HG03108 (cell line): ENCODE results near the gene AGAP1.
"Not testable (repeated sequence)": the region's sequence is repeated elsewhere in the genome, so short reads cannot be mapped to it uniquely, and the experiment has no call there.

Experiments
- ATAC-seq: cut with Tn5 transposase; IDR thresholded peaks from one replicate; pipeline ENCODE4 v1.9.1; 2021; ENCODE audit warnings: moderate library complexity; ENCODE audit not compliant: unreplicated experiment

Gene AGAP1

GRCh38 chr2:236073246-236073645 is 579.4 kb downstream of the AGAP1 start:
- ATAC-seq = no peak

GRCh38 chr2:236073867-236074655 is 580.2 kb downstream of the AGAP1 start:
- no peak for ATAC-seq

- no peak for ATAC-seq
These were observed 582.0 kb downstream of the AGAP1 start for GRCh38 chr2:236075802-236076201.

GRCh38 chr2:236078297-236079255 is 584.7 kb downstream of the AGAP1 start:
- ATAC-seq = no peak

GRCh38 chr2:236080412-236080811 is 586.6 kb downstream of the AGAP1 start:
- no peak for ATAC-seq

- ATAC-seq = no peak
These were observed 587.3 kb downstream of the AGAP1 start for GRCh38 chr2:236081171-236081570.

- ATAC-seq = no peak
These were observed 588.2 kb downstream of the AGAP1 start for GRCh38 chr2:236082061-236082460.

- no peak for ATAC-seq
These were observed 590.1 kb downstream of the AGAP1 start for GRCh38 chr2:236083934-236084333.

GRCh38 chr2:236085211-236085610 is 591.4 kb downstream of the AGAP1 start:
- no peak for ATAC-seq

- no peak for ATAC-seq
These were observed 591.8 kb downstream of the AGAP1 start for GRCh38 chr2:236085647-236086046.

GRCh38 chr2:236086403-236086970 is 592.6 kb downstream of the AGAP1 start:
- no peak for ATAC-seq

- no peak for ATAC-seq
These were observed 593.2 kb downstream of the AGAP1 start for GRCh38 chr2:236086971-236087465.

GRCh38 chr2:236088368-236089057 is 594.7 kb downstream of the AGAP1 start:
- ATAC-seq = no peak

- no peak for ATAC-seq
These were observed 595.6 kb downstream of the AGAP1 start for GRCh38 chr2:236089271-236090026.

- ATAC-seq = no peak
These were observed 596.2 kb downstream of the AGAP1 start for GRCh38 chr2:236090027-236090382.

- ATAC-seq = not testable (repeated sequence)
These were observed 597.0 kb downstream of the AGAP1 start for GRCh38 chr2:236090826-236091225.

- ATAC-seq = no peak
These were observed 598.9 kb downstream of the AGAP1 start for GRCh38 chr2:236092714-236093113.

- ATAC-seq = no peak
These were observed 599.3 kb downstream of the AGAP1 start for GRCh38 chr2:236093134-236093533.

- no peak for ATAC-seq
These were observed 601.7 kb downstream of the AGAP1 start for GRCh38 chr2:236095504-236095903.

GRCh38 chr2:236101311-236101950 is 607.6 kb downstream of the AGAP1 start:
- no peak for ATAC-seq
